HG03064 (cell line): ENCODE measurements around the gene INHA.
A peak's percentile ranks its signal among the peaks of the same experiment; 100 is the strongest.

Source experiments
- ATAC-seq: cut with Tn5 transposase; IDR thresholded peaks from one replicate; pipeline ENCODE4 v1.9.1; 2021; ENCODE audit warnings: low read depth; ENCODE audit not compliant: unreplicated experiment

The INHA gene

DNA sequence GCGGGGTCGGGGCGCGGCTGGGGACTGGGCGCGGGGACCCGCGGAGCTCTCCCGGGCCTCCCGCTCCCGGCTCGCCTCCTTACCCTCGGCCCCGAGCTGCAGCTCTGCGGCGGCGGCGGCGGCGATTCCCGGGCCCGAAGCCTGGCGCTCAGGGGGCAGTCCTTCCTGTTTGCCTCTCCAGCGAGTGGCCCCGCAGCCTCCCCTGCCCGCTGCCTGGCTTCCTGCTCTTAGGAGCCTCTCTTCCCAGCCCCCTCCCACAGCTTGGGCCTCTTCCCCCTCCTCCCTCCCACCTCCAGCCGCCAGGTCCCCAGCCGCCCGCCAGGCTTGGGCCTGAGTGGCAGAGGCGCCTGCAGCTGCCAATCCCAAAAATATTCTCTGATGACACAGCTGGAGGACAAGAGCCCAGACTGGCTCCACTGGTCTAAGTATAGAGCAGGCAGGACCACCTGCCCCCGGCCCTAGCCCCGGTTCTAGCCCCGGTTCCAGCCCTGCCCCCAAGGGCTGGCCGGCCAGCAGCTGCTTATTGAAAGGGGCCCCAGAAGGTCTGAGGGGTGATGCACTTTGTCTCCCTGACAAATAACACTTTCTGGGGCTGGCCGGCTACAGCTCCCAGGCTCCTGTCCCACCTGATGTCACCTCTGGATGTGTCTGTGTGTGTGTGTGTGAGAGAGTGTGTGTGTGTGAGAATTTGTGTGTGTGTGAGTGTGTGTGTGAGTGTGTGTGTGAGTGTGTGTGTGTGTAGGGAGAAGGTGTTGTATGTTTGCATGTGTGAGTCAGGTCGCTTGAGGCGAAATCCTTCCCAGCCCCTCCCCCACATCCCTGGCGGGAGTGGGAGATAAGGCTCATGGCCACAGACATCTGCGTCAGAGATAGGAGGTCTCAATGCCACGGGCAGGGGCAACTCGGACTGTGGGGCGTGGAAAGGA, 536 bp upstream of the INHA start, which contains the start of gene OBSL1:
TSS of gene OBSL1 (minus strand) at position 229 of the 926 bp plus-strand sequence. CDS start 307 bp downstream, outside the sequence.
- ATAC-seq, result no peak

DNA sequence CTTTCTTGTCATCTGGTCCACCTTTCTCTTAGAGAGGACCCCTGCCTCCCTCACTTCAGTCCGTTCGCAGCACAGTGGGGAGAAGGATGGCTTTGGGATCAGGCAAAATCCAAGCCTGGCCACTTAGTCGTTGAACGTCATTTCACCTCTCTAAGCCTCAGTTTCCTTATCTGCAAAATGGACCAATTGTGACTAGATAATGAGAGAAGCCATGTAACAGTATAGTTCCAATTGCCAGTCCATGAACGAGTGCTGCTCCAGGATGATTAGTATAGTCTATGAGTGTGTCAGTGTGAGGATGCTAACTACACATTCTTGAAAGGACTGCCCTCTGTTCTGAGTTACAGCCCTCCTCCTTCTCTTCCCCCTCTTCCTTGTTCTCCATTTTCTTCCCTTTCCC, 1.1 kb downstream of the INHA start:
- ATAC-seq, result no peak

DNA sequence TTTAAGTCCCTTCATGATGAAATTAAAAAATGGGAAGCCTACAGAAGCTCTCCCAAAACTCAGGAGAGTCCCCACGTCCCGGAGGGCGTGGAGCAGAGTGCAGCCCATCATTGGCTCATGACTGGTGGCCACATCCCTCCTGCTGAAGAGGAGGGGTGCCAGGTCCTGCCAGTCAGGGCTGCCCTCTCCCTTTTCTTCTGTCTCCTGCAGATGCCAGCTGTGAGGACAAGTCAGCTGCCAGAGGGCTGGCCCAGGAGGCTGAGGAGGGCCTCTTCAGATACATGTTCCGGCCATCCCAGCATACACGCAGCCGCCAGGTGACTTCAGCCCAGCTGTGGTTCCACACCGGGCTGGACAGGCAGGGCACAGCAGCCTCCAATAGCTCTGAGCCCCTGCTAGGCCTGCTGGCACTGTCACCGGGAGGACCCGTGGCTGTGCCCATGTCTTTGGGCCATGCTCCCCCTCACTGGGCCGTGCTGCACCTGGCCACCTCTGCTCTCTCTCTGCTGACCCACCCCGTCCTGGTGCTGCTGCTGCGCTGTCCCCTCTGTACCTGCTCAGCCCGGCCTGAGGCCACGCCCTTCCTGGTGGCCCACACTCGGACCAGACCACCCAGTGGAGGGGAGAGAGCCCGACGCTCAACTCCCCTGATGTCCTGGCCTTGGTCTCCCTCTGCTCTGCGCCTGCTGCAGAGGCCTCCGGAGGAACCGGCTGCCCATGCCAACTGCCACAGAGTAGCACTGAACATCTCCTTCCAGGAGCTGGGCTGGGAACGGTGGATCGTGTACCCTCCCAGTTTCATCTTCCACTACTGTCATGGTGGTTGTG, 2.6 kb downstream of the INHA start:
- ATAC-seq, result no peak

DNA sequence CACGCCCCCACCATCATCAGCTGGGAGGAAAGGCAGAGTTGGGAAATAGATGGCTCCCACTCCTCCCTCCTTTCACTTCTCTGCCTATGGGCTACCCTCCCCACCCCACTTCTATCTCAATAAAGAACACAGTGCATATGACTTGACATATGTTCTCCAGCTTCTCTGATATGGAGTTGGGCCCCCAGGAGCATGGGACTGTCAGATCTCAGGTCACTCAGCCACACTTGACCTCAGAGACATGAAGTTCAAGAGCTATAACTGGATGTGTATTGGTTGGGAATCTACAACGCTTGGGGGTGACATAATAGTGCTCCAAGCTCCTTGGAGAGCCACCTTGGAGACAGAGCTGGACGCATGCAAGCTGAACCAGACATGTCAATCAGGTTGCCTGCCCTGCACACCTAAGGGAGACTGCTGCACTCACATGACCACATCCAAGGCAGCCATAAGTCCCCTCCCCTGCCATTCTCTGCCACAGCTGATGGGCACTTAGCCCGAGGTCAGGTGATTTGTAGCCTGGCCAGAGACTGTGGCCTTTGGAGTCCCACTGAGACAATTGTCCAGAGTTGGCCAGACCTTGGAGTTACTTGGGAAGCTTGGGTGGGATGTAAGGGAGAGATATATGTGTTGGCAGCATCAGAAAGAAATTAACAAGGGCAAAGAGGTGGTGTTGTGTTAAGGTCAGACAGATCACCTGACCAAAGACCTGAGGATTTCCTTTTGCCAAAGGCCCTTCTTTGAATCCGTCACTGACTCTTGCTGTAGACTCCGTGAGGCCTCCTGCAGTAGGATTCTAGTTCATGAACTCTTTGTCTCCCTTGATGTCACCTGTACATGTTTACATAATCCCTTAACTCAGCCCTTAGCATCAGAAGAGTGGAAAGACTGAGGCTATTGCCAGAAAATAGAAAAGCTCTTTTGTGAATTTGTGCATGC, 3.7 kb downstream of the INHA start:
- no peak for ATAC-seq

DNA sequence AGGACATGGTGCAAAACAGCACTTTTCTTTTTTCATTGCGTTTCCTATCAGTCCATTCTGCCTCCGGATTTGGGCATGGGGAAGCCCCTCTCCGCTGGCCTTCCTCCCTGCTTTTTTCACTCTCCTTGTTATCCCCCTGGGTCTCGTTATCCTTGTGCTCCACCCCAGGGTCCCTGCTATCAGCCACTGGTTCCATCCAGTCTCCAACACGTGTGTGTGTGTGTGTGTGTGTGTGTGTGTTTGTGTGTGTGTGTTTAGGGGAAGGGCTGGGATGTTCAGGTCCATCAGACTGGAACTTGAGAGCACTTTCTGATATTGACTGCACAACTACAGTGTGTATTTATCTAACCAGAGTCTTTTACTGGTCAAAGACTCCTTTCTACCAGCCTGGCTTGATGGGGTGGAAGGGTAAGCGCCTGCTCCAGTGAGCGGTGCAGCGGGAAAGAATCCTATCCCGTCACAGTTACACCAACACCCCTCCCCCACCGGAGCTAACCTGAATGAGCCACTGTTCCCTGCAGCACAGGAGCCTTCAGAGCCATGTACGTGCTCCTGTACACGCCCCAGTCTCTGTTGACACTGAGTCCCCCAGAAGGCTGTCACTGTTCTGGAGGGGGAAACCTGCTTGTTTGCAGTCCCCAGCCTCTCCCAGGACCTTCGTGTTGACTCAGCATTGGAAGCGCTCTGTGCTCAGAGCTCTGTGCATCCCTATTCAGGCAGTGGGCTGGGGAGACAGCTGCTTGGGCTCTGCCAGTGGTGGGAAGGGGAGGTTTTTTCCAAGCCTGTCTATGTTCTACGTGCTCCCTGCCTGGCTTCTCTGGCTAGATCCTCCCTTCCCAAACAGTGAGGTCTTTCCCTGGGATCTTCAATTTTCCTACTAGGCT, 4.6 kb downstream of the INHA start:
- ATAC-seq, result no peak

DNA sequence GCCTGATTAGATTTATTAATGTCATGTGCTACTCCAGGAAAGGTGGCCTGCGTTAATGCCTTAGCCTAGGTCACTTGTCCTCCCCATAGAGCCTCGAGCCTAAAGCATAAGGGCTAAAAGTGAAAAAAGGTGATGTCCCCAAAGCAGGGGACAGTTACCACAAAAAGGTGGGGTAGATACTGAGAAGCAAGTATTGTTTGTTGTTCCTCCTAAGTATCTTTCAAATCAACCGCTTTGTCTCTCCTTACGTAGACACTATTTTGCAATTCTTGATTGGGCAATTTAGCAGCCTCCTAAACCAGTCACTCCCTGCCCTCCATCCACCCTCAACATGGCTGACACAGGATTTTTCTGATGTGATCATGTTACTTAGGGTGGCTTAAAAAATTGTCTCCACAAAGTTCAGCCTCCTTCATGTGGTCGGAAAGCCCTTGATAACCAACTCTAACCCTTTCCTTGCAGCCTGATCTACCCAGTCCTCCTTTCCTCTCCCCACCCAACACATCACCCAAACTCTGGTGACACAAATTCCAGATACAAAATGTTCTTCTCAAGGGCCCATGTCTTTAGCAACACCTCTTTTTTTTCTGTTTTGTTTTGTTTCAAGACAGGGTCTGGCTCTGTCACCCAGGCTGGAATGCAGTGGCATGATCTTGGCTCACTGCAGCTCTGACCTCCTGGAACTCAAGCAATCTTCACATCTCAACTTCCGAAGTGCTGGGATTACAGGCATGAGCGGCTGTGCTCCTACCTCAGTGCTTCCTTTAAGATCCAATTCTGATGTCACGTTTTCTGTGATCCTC, 6.9 kb downstream of the INHA start:
- no peak for ATAC-seq

DNA sequence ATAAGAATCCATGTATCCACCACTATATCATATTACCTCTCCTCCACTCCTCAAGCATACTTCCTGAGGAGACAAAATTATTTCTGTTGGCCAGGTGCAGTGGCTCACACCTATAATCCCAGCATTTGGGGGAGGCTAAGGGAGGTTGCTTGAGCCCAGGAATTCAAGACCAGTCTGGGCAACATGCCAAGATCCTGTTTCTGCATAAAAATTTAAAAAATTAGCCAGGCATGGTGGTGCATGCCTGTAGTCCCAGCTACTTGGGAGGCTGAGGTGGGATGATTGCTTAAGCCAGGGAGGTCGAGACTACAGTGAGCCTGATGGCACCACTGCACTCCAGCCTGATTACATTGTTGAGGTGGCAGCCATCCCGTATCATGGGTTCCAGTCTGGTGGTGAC, 9.2 kb downstream of the INHA start:
- no peak for ATAC-seq

DNA sequence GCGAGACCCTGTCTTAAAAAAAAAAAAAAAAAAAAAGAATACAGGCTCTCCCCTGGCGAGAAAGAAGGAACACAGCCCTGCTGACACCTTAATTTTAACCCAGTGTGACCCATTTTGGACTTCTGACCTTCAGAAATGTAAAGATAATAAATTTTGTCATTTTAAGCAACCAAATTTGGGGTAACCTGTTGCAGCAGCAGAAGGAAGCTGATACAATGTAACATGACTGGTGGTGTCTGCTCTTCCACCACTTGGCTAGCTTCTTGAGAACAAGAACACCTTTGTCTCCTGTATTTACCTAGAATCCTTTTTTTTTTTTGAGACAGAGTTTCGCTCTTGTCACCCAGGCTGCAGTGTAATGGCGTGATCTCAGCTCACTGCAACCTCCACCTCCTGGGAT, 19.0 kb downstream of the INHA start:
- no peak for ATAC-seq

DNA sequence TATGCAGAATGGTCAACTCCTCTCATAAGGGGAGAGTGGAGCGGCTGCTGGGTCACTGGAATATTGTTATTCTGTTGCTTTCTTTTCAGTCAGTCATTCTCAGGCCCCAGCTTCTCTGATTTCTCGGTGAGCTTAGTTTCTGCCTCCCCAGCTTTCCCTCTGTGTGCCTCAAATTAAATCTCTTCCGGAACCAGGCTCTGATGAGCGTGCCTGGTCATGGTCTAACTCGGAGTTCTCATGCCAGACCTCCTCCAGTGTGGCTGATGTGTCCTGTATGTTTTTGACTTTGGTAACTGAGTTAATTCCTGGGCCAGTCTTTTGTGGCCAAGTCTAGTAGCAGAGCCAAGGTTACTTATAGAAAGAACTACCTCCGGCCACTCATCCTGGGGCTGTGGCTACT, 20.6 kb downstream of the INHA start:
- no peak for ATAC-seq

DNA sequence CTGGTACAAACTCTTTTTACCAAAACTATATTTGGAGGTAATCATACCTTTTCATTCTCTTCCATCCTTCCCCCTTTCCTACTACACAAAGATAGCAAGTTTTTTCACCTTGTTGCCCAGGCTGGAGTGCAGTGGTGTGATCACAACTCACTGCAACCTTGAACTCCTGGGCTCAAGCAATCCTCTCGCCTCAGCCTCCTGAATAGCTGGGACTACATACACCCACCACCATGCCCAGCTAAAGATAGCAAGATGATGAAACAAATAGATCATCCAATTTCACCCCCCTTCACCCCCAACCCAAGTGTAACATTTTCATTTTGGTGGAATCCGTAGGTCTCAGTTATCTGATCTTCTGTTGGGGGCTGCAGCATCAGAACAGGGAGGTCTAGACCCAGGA, 21.0 kb downstream of the INHA start:
- ATAC-seq, result no peak

DNA sequence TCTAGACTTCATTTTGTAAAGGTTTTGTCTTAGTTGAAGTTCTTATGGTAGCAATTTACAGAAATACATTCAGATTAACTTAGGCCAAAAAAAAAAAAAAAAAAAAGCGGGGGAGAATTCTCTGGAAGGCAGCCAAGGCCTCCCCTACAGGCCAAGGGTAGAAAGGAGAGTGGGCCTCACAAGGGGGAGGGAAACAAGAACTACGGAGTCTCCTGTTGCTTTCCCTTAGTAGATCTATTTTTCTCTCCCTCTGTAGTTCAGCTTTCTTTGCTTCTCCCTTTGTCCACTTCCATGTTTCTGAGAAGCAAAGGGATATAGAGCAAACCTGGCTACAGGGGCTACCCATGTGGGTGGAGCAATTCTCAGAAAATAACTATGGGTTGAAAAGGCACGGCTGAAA, 23.1 kb downstream of the INHA start:
- ATAC-seq, result no peak

DNA sequence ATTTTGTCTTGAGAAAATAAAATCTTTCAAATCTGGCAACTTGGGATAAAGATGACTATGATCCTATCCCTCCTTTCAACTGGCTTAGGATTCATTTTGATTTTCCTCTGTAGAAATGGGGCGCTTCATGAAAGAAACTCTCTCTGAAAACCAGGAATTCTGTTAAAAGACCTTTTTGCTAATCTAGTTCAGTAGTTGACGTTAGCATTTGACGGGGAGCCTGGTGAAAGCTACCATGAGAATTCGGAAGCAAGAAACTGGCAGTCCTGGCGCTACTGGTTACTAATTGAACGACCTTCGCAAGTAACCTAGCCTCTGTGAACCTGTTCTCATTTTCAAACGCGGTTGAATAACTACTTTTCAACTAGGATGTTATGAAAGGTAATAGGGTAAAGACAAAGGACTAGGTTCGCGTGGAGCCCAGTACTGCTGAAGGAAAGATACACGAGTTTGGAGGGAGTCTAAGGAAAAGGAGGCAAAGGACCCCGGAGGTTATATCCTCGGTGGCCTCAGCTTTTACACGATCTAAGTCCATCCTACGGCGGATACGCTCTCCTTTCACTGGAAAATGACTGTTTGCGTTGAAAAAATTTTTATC, 24.9 kb downstream of the INHA start:
- ATAC-seq, result peak; percentile 2

DNA sequence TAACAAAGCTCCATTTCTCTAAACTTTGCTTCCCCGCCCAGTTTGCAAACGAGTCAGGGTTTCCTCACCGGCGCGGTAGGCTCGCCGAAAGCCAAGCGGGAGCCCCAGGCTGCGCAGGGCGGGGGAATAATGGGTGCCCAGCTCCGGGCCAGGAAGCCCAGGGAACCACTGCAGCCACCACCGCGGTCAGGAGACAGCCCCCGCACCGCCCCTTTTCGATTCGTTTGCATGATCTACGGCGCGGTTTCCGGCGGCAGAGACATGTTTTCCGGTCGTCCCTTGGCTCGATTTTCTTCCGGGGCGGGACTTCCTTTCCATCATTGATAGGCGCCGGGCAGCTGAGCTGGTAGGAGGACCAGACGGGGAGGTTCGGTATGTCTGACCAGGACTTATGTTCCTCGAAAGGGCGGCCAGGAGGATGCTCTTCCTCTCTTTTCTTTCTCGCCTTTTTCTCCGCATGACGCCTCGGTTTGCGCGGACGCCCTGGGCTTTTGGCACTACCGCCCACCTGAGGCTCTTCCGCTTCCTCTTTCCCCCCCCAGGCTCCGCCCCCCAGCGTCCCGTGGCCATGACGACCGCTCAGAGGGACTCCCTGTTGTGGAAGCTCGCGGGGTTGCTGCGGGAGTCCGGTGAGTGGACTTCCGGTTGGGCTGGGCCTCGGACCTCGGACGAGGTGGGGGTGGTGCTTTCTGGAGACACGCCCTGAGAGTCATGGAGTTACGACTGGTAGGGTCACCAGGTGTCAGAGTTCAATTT, 25.6 kb downstream of the INHA start, which contains the start of gene STK11IP:
TSS of gene STK11IP (plus strand) at position 306 of the 756 bp plus-strand sequence. CDS start at position 569, 263 bp downstream.
- peak; percentile 96 for ATAC-seq

DNA sequence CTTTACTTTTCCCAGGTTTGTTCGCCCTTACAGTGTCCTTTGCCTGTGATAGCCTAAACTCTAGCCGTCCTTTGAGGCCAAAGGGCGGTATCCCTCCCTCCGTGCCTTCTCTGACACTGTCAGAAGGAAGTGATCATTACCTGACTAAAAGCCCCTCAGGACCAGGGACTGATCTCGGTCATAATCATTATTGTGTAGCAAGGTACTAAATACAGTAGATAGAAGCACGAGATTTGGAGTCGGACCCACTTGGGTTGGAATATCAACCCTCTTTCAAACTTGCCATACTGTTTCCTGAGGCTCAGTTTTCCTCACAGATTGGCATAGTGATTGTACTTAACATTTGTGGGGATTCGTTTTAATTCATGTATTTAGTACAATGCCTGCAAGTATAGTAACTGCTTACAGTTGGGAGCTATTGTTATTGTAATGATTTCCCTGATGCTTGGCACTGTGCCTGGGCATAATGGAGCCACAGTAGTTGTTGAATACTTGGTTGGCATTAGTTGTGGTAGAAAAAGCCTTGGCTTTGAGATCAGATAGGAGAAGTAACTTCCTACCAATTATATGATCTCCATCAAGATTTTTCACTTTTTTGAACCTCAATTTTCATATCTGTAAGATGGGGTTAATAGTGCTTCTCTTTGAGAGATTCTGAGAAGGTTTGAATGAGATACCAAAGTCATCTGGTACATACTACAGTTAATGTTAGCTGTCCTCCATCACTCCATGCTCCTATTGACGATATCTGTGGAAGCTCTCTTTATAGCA, 26.4 kb downstream of the INHA start:
- no peak for ATAC-seq

DNA sequence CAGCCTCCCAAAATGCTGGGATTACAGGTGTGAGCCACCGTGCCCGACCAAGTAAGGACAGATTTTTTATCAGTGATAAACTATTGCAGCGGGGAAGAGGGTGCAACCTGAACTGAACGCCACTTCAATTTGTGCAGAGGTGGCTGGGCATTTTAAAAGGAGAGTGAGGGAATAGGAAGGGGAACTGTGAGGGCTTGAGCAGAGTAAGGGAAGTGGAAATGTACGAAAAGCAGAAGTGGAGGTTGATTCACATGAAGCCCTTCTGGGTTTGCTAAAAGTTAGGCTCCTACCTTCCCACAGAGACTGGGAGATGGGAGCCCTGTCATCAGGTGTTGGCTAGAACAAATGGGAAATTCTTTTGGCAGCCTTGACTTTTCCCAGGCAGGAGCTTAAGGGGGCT, 31.7 kb downstream of the INHA start:
- ATAC-seq, result no peak

DNA sequence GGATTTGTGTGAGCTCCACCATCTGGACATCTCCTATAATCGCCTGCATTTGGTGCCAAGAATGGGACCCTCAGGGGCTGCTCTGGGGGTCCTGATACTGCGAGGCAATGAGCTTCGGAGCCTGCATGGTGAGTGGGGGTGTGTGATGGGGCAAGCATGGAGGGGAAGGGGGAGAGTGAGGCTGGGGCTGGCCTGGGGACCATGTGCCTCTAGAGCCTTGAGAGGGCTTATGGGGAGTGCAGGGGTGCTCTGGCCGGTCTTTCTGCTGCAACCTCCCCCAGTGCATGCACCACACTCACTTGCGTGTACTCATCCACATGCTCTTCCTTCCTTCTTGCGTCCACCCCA, 33.5 kb downstream of the INHA start:
- no peak for ATAC-seq

DNA sequence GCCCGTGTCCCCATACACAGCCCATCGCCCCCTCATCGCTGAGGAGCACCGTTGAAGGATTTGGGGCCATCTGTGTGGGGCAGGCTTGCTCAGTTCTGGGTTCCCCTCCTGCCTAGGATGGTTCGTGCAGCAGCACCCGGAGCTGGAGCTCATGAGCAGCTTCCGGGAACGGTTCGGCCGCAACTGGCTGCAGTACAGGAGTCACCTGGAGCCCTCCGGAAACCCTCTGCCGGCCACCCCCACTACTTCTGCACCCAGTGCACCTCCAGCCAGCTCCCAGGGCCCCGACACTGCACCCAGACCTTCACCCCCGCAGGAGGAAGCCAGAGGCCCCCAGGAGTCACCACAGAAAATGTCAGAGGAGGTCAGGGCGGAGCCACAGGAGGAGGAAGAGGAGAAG, 35.8 kb downstream of the INHA start:
- ATAC-seq, result no peak
